HCT116 (cell line): ENCODE measurements around the gene SLC35F3. TPM values are rescaled to one million over a fixed set of nuclear protein-coding genes. Genes with fewer than 3 reads are reported as not detected.

Experiments
- ATAC-seq: fragments of 200-7000 bp; cut with Tn5 transposase; 2 replicates; pipeline ENCODE4 v1.9.1; 2020; ENCODE audit warnings: mild to moderate bottlenecking, moderate library complexity
- BruUV-seq: library from RNA; stranded (reverse); fragments of 400-500 nt; replicated peaks from 2 replicates; lab custom pipeline; 2021; lab: Mats Ljungman, UMichigan
- CTCF ChIA-PET: fragments of 300-600 bp; sonication (Branson Sonifier 250); formaldehyde crosslinking; loops from one replicate; lab custom pipeline; 2021; ENCODE audit warnings: antibody characterized with exemption; lab: Charles Lee
- POLR2A ChIA-PET: fragments of 300-600, 350-600 bp; sonication (Branson Sonifier 250); formaldehyde crosslinking; loops from one replicate; lab custom pipeline; 2021; ENCODE audit warnings: antibody characterized with exemption; lab: Charles Lee
- RAD21 ChIA-PET, 2 experiments: fragments of 300-600 bp; sonication (Branson Sonifier 250); formaldehyde crosslinking; loops; one replicate each; lab custom pipeline; 2023; ENCODE audit warnings: low total read pairs in 2 of 2; ENCODE audit not compliant: uncharacterized antibody in 2 of 2, unreplicated experiment in 2 of 2, low non-redundant PET in 1 of 2; lab: Charles Lee
- DNase-seq: peaks from one replicate; pipeline ENCODE4 v3.0.0-alpha.2; 2010; ENCODE audit warnings: low read depth, low spot score
- H2AFZ ChIP-seq: fragments of 200-600 bp; shearing (Covaris generic), sonication (generic); 2 replicates; pipeline ENCODE4 v1.6.1; 2017; ENCODE audit warnings: low read depth, mixed run types, mixed read lengths, antibody characterized with exemption, low read length; ENCODE audit not compliant: poor library complexity, severe bottlenecking
- H3K27ac ChIP-seq: 2 replicates; pipeline ENCODE4 v1.5.1; 2012; ENCODE audit warnings: low read depth, low read length
- H3K27me3 ChIP-seq: fragments of 200-600 bp; sonication (generic); 2 replicates; pipeline ENCODE4 v1.6.1; 2016; ENCODE audit warnings: mixed run types, low read length, mixed read lengths; ENCODE audit not compliant: insufficient read depth
- H3K36me3 ChIP-seq, 2 experiments: fragments of 200-500 bp in 1 of 2; fragments of 200-600 bp in 1 of 2; sonication (Bioruptor generic) in 1 of 2; sonication (generic) in 1 of 2; 2 replicates each; pipeline versions ENCODE4 v1.5.1 to v1.6.1; 2014 to 2016; ENCODE audit warnings: low read length in 2 of 2, inconsistent platforms in 1 of 2, mixed read lengths in 1 of 2, mixed run types in 1 of 2; ENCODE audit not compliant: insufficient read depth in 2 of 2, control insufficient read depth in 1 of 2
- H3K4me1 ChIP-seq, 2 experiments: fragments of 200-600 bp in 1 of 2; sonication (generic) in 1 of 2; 2 replicates each; pipeline versions ENCODE4 v1.5.1 to v1.6.1; 2012 to 2017; ENCODE audit warnings: low read length in 2 of 2, inconsistent platforms in 1 of 2, mild to moderate bottlenecking in 1 of 2, mixed read lengths in 1 of 2, mixed run types in 1 of 2, moderate library complexity in 1 of 2; ENCODE audit not compliant: insufficient read depth in 2 of 2, control insufficient read depth in 1 of 2
- H3K4me2 ChIP-seq: fragments of 200-600 bp; sonication (generic); 2 replicates; pipeline ENCODE4 v1.6.1; 2017; ENCODE audit warnings: mixed run types, low read length, mixed read lengths
- H3K4me3 ChIP-seq, 2 experiments: fragments of 200-600 bp in 1 of 2; sonication (generic) in 1 of 2; replicated peaks in 1 of 2; 2 replicates each; pipeline ENCODE4 v1.5.1; 2011 to 2016; ENCODE audit warnings: low read length in 2 of 2, control low read depth in 1 of 2, low read depth in 1 of 2, mild to moderate bottlenecking in 1 of 2, mixed read lengths in 1 of 2, mixed run types in 1 of 2
- H3K79me2 ChIP-seq: fragments of 200-600 bp; sonication (generic); 2 replicates; pipeline ENCODE4 v1.6.1; 2017; ENCODE audit warnings: mild to moderate bottlenecking, mixed run types, low read length, moderate library complexity, mixed read lengths; ENCODE audit not compliant: insufficient read depth
- H3K9ac ChIP-seq: fragments of 200-600 bp; sonication (generic); 2 replicates; pipeline ENCODE4 v1.6.1; 2016; ENCODE audit warnings: low read length, mixed read lengths
- H3K9me2 ChIP-seq: fragments of 200-600 bp; sonication (generic), shearing (Covaris generic); 2 replicates; pipeline ENCODE4 v1.6.1; 2017; ENCODE audit warnings: mixed run types, mild to moderate bottlenecking, moderate library complexity; ENCODE audit not compliant: insufficient read depth
- H3K9me3 ChIP-seq, 2 experiments: fragments of 200-500 bp in 1 of 2; fragments of 200-600 bp in 1 of 2; sonication (Bioruptor generic) in 1 of 2; sonication (generic) in 1 of 2; 2 replicates each; pipeline ENCODE4 v1.6.1; 2014 to 2017; ENCODE audit warnings: low read length in 2 of 2, mixed read lengths in 2 of 2, inconsistent platforms in 1 of 2, low read depth in 1 of 2, mild to moderate bottlenecking in 1 of 2, mixed run types in 1 of 2, moderate library complexity in 1 of 2; ENCODE audit not compliant: control insufficient read depth in 1 of 2, insufficient read depth in 1 of 2
- H4K20me1 ChIP-seq: fragments of 200-600 bp; sonication (generic), shearing (Covaris generic); 2 replicates; pipeline ENCODE4 v1.6.1; 2017; ENCODE audit warnings: mixed run types, mild to moderate bottlenecking, moderate library complexity; ENCODE audit not compliant: insufficient read depth
- CBX3 ChIP-seq: IDR thresholded peaks from 2 replicates; pipeline ENCODE4 v1.6.1; 2012; ENCODE audit warnings: low read depth
- CEBPB ChIP-seq: IDR thresholded peaks from 2 replicates; pipeline ENCODE4 v1.6.1; 2012; ENCODE audit warnings: low read depth
- EGR1 ChIP-seq: IDR thresholded peaks from 2 replicates; pipeline ENCODE4 v1.6.1; 2012; ENCODE audit warnings: low read depth
- ELF1 ChIP-seq: IDR thresholded peaks from 2 replicates; pipeline ENCODE4 v1.6.1; 2012; ENCODE audit warnings: low read depth, borderline replicate concordance
- EZH2 ChIP-seq: fragments of 200-600 bp; sonication (generic); IDR thresholded peaks from 2 replicates; pipeline ENCODE4 v1.6.1; 2017; ENCODE audit warnings: antibody characterized with exemption, mixed run types
- FOSL1 ChIP-seq: IDR thresholded peaks from 2 replicates; pipeline ENCODE4 v1.6.1; 2012; ENCODE audit warnings: low read depth
- POLR2AphosphoS5 ChIP-seq: IDR thresholded peaks from 2 replicates; pipeline ENCODE4 v1.6.1; 2011; ENCODE audit warnings: mild to moderate bottlenecking, low read depth, low read length, moderate library complexity
- RAD21 ChIP-seq: IDR thresholded peaks from 2 replicates; pipeline ENCODE4 v1.6.1; 2012; ENCODE audit warnings: low read depth, mild to moderate bottlenecking
- REST ChIP-seq: IDR thresholded peaks from 2 replicates; pipeline ENCODE4 v1.6.1; 2012; ENCODE audit warnings: low read depth
- SIN3A ChIP-seq: IDR thresholded peaks from 2 replicates; pipeline ENCODE4 v1.6.1; 2012; ENCODE audit warnings: low read depth
- SRF ChIP-seq: IDR thresholded peaks from 2 replicates; pipeline ENCODE4 v1.6.1; 2012; ENCODE audit warnings: low read depth
- YY1 ChIP-seq: IDR thresholded peaks from 2 replicates; pipeline ENCODE4 v1.6.1; 2011; ENCODE audit warnings: low read length, low read depth, moderate library complexity, mild to moderate bottlenecking; ENCODE audit not compliant: insufficient replicate concordance; ENCODE audit errors: extremely low read depth
- ZNF274 ChIP-seq: fragments of 200-500 bp; sonication (Bioruptor generic); IDR thresholded peaks from 2 replicates; pipeline ENCODE4 v1.6.1; 2014; ENCODE audit warnings: mild to moderate bottlenecking, low read depth, low read length, inconsistent platforms
- intact Hi-C: fragments of 100-400 bp; cut with micrococcal nuclease; formaldehyde crosslinking; loops from 2 replicates; pipeline ENCODE4 v1.10.0; 2022
- total RNA-seq: library from RNA; stranded (reverse); gene quantifications from one replicate; pipeline ENCODE4 v1.2.1, GENCODE V29; 2021; ENCODE audit not compliant: unreplicated experiment

Gene SLC35F3
- total RNA-seq, 1 experiment from 2014 or later, result 6.4 TPM

DNA sequence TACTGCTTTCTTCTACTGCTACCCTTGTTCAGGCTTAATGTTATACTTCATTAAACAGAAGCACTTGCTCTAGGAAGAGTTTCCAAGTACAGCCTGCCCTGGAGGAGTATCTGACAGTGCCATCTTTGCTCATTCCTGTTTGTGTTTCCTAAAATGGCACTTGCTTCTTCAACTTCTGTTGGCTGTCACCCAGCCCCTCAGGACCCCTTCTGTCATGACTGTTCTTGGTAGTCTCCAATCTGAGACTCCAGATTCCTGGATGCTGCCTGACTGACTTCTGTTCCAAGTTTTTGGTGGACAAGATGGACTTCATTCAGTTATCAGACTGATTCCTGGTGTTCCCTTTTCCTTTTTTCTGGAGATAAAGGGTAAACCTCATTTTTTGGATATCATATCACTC is 104.1 kb downstream of the SLC35F3 start:
- ATAC-seq (no peak), DNase-seq (no peak)
- TF ChIP-seq POLR2AphosphoS5 (no peak), ZNF274 (no peak), YY1 (no peak), ELF1 (no peak), SRF (no peak), FOSL1 (no peak), EGR1 (no peak), SIN3A (no peak), EZH2 (no peak), CBX3 (no peak), CEBPB (no peak), RAD21 (no peak)
- H3K4me3 ChIP-seq, result no peak overlapping the region
- RAD21 ChIA-PET, result no interaction called here
- peaks cover 11% of the 10 kb centered on the region; the same call in 1 of the 2 replicates for H4K20me1 ChIP-seq
- H2AFZ ChIP-seq, result no peak overlapping the region
- no peaks in the 10 kb centered on the region for H3K36me3 ChIP-seq
- CTCF ChIA-PET, result no interaction called here
- POLR2A ChIA-PET, result no interaction called here
- no peaks in the 10 kb centered on the region for H3K9me3 ChIP-seq
- H3K79me2 ChIP-seq, result no peaks in the 10 kb centered on the region
- H3K27ac ChIP-seq, result no peak overlapping the region
- H3K9me2 ChIP-seq, result no peaks in the 10 kb centered on the region
- no peak overlapping the region for H3K9ac ChIP-seq
- intact Hi-C loops, result no loop called here
- no TSS peak for BruUV-seq
- no peaks in the 10 kb centered on the region for H3K4me1 ChIP-seq
- H3K27me3 ChIP-seq, result no peaks in the 10 kb centered on the region
- H3K4me2 ChIP-seq, result no peak overlapping the region

DNA sequence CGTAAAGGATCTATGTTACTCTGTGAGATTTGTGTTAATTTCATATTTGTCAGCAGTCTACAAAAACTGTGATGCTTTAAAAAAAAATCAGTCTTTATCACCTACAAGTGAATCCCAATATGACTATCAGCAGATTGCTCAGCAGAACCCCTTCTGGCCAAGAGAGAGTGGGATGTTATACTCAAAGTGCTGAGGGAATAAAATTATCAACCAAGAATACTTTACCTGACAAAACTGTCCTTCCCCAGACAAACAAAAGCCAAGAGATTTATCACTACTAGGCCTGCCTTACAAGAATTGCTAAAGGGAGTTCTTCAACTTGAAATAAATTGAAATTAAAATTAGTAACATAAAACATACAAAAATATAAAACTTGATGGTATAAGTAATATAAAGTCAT is 105.2 kb downstream of the SLC35F3 start:
- intact Hi-C loops, result no loop called here
- no peak overlapping the region for H3K4me2 ChIP-seq
- H3K4me3 ChIP-seq, result no peak overlapping the region
- no peak overlapping the region for H3K9ac ChIP-seq
- H3K9me3 ChIP-seq, result no peaks in the 10 kb centered on the region
- H3K36me3 ChIP-seq, result no peaks in the 10 kb centered on the region
- ChIA-PET RAD21 (no interaction called here), CTCF (no interaction called here)
- BruUV-seq, result no TSS peak
- H4K20me1 ChIP-seq, result peaks cover 10% of the 10 kb centered on the region; the same call in 1 of the 2 replicates
- no peak overlapping the region for H3K27ac ChIP-seq
- H3K27me3 ChIP-seq, result no peaks in the 10 kb centered on the region
- no peaks in the 10 kb centered on the region for H3K4me1 ChIP-seq
- no peak for DNase-seq
- H3K79me2 ChIP-seq, result no peaks in the 10 kb centered on the region
- no peak for TF ChIP-seq REST
- TF ChIP-seq YY1, result no peak
- TF ChIP-seq SRF, result no peak
- TF ChIP-seq, all 23 proteins: peak for 0
- ATAC-seq, result no peak
- Histone ChIP-seq H2AFZ (no peak overlapping the region), H3K9me2 (no peaks in the 10 kb centered on the region)
- POLR2A ChIA-PET, result no interaction called here
